Panc1 (cell line): ENCODE measurements around the gene SKI.

ENCODE experiments used
- CTCF ChIP-seq: fragments of 450-650 bp; IDR thresholded peaks from 2 replicates; pipeline ENCODE4 v1.5.1; 2017; ENCODE audit warnings: mild to moderate bottlenecking
- POLR2AphosphoS5 ChIP-seq: IDR thresholded peaks from 2 replicates; pipeline ENCODE4 v1.6.1; 2012; ENCODE audit warnings: mild to moderate bottlenecking, low read depth, low read length, moderate library complexity

GRCh38 chr1:2356911-2357845, 129.1 kb downstream of the SKI start:
- TF ChIP-seq CTCF = no peak
- TF ChIP-seq POLR2AphosphoS5 = no peak
